Measurements from ENCODE around the gene LUC7L2.
"Not testable (repeated sequence)": the region's sequence is repeated elsewhere in the genome, so short reads cannot be mapped to it uniquely, and the experiment has no call there.

LUC7L2 gene

GRCh38 chr7:139451638-139452037 is 91.9 kb downstream of the LUC7L2 start:
- DNase-seq (ENCODE audit: low spot score), result no peak

- no peak for DNase-seq (ENCODE audit: low spot score)
Observed at GRCh38 chr7:139452958-139453672, 93.4 kb downstream of the LUC7L2 start.

GRCh38 chr7:139453673-139454321 is 94.1 kb downstream of the LUC7L2 start:
- DNase-seq (ENCODE audit: low spot score), result no peak

- DNase-seq (ENCODE audit: low spot score), result no peak
Observed at GRCh38 chr7:139455789-139456188, 96.1 kb downstream of the LUC7L2 start.

GRCh38 chr7:139456511-139456910 is 96.8 kb downstream of the LUC7L2 start:
- no peak for DNase-seq (ENCODE audit: low spot score)

GRCh38 chr7:139457153-139457946 is 97.7 kb downstream of the LUC7L2 start:
- peak; percentile 71 for DNase-seq (ENCODE audit: low spot score)

- DNase-seq (ENCODE audit: low spot score), result not testable (repeated sequence)
Observed at GRCh38 chr7:139463421-139463820, 103.7 kb downstream of the LUC7L2 start.

- DNase-seq (ENCODE audit: low spot score), result not testable (repeated sequence)
Observed at GRCh38 chr7:139464511-139464910, 104.8 kb downstream of the LUC7L2 start.

- DNase-seq (ENCODE audit: low spot score), result not testable (repeated sequence)
Observed at GRCh38 chr7:139465072-139465471, 105.4 kb downstream of the LUC7L2 start.

- not testable (repeated sequence) for DNase-seq (ENCODE audit: low spot score)
Observed at GRCh38 chr7:139467729-139468128, 108.0 kb downstream of the LUC7L2 start.

GRCh38 chr7:139468281-139468680 is 108.6 kb downstream of the LUC7L2 start:
- DNase-seq (ENCODE audit: low spot score), result peak; percentile 39

GRCh38 chr7:139471740-139472353 is 112.2 kb downstream of the LUC7L2 start:
- DNase-seq (ENCODE audit: low spot score), result peak; percentile 54

All from LoVo (cell line).